ENCODE results near the gene MSRB1. TPM values are rescaled to one million over a fixed set of nuclear protein-coding genes. Genes with fewer than 3 reads are reported as not detected.

MSRB1 gene
- total RNA-seq, 4 donors from 2014 or later = 17.3 to 46.6 (median 38.3) TPM

- no peak for DNase-seq
Observed at GRCh38 chr16:1976951-1977874, 34.2 kb upstream of the MSRB1 start.

GRCh38 chr16:1976216-1976520 lies 33.2 kb upstream of the MSRB1 start:
- Histone ChIP-seq H3K9me3 (no peaks in the 10 kb centered on the region), H3K27ac (no peak overlapping the region), H3K27me3 (no peaks in the 10 kb centered on the region), H3K36me3 (peaks cover 0 to 47% (median 0%) of the 10 kb centered on the region in 3 donors), H3K4me3 (no peak overlapping the region), H3K4me1 (peaks cover 3 to 38% (median 13%) of the 10 kb centered on the region in 4 donors)
- DNase-seq = no peak
- no peak for TF ChIP-seq POLR2A (IDR thresholded peaks at IDR 0.05)
- TF ChIP-seq, protein P1, sequence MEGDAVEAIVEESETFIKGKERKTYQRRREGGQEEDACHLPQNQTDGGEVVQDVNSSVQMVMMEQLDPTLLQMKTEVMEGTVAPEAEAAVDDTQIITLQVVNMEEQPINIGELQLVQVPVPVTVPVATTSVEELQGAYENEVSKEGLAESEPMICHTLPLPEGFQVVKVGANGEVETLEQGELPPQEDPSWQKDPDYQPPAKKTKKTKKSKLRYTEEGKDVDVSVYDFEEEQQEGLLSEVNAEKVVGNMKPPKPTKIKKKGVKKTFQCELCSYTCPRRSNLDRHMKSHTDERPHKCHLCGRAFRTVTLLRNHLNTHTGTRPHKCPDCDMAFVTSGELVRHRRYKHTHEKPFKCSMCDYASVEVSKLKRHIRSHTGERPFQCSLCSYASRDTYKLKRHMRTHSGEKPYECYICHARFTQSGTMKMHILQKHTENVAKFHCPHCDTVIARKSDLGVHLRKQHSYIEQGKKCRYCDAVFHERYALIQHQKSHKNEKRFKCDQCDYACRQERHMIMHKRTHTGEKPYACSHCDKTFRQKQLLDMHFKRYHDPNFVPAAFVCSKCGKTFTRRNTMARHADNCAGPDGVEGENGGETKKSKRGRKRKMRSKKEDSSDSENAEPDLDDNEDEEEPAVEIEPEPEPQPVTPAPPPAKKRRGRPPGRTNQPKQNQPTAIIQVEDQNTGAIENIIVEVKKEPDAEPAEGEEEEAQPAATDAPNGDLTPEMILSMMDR (IDR thresholded peaks at IDR 0.05) = no peak

More at GRCh38 chr16:1976951-1977874, 34.2 kb upstream of the MSRB1 start:
- Histone ChIP-seq H3K4me1 (peaks cover 3 to 45% (median 11%) of the 10 kb centered on the region in 4 donors), H3K4me3 (no peak overlapping the region), H3K9me3 (no peaks in the 10 kb centered on the region), H3K27me3 (no peaks in the 10 kb centered on the region), H3K36me3 (peaks cover 0 to 47% (median 0%) of the 10 kb centered on the region in 3 donors), H3K27ac (no peak overlapping the region)
- no peak for TF ChIP-seq POLR2A (IDR thresholded peaks at IDR 0.05)
- TF ChIP-seq, protein P1 (IDR thresholded peaks at IDR 0.05) = no peak

DNA sequence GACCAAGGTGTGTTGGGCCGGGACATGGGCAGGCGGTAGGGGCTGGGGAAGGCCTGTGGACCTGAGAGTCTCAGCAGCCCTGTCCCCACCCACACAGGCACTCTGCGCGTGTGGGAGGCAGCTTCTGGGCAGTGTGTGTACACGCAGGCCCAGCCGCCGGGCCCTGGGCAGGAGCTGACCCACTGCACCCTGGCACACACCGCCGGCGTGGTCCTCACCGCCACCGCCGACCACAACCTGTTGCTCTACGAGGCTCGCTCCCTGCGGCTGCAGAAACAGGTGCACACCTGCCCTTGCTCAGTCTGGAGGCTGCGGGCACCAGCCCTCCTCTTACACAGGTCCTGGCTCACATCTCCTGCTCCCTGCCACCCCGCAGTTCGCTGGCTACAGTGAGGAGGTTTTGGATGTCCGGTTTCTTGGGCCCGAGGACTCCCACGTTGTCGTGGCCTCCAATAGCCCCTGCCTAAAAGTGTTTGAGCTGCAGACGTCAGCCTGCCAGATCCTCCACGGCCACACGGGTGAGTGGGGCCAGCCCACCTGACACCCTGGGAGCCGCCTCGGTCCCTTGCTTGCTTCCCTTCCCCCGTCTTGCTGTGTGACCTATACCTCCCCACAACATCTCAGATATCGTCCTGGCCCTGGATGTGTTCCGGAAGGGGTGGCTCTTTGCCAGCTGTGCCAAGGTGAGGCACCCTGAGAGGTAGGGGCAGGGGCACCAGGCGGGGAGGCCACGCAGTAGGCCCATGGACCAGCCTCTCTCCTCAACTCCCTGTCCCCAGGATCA lies 32.6 kb upstream of the MSRB1 start:
- no peak overlapping the region for H3K4me3 ChIP-seq
- no peaks in the 10 kb centered on the region for H3K9me3 ChIP-seq
- no peak for DNase-seq
- H3K27ac ChIP-seq = no peak overlapping the region
- H3K4me1 ChIP-seq = peaks cover 3 to 38% (median 15%) of the 10 kb centered on the region in 4 donors
- no peaks in the 10 kb centered on the region for H3K27me3 ChIP-seq
- H3K36me3 ChIP-seq = peaks cover 0 to 47% (median 0%) of the 10 kb centered on the region in 3 donors
- TF ChIP-seq, protein P1 (IDR thresholded peaks at IDR 0.05) = no peak
- no peak for TF ChIP-seq POLR2A (IDR thresholded peaks at IDR 0.05)

DNA sequence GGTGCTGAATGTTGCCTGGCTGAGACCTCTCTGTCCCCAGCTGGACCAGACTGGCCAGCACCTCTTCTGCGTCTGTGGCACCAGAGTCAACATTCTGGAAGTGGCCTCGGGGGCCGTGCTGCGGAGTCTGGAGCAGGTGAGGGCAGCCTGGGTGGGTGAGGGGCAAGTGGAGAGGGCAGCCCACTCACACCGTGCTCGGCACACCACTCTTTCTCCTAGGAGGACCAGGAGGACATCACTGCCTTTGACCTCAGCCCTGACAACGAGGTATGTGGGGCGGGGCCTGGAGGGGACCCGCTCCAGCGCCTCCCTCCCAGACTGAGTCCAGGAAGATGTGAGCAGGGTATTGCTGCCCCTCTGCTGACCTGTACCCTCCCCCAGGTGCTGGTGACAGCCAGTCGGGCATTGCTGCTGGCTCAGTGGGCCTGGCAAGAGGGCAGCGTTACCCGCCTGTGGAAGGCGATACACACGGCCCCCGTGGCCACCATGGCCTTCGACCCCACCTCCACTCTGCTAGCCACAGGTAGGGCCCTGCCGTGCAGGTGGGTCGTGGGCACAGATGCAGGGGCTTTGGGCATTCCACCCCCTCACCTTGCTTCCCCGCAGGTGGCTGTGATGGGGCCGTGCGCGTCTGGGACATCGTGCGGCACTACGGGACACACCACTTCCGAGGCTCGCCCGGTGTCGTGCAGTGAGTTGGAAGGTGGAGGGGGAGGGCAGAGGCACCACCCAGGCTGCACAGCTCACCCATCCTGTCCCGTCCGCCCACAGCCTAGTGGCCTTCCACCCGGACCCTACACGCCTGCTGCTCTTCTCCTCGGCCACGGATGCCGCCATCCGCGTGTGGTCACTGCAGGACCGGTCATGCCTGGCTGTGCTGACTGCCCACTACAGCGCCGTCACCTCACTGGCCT lies 31.4 kb upstream of the MSRB1 start:
- H3K27me3 ChIP-seq = no peaks in the 10 kb centered on the region
- no peak for DNase-seq
- no peak overlapping the region for H3K27ac ChIP-seq
- TF ChIP-seq, protein P1 (IDR thresholded peaks at IDR 0.05) = no peak
- H3K4me1 ChIP-seq = peaks cover 3 to 26% (median 15%) of the 10 kb centered on the region in 4 donors
- no peak overlapping the region for H3K4me3 ChIP-seq
- no peaks in the 10 kb centered on the region for H3K9me3 ChIP-seq
- peaks cover 0 to 47% (median 0%) of the 10 kb centered on the region in 3 donors for H3K36me3 ChIP-seq

All from Peyer's patch (tissue), 4 donors.